ENCODE measurements around the gene ANGPTL8. TPM values are rescaled to one million over a fixed set of nuclear protein-coding genes. Genes with fewer than 3 reads are reported as not detected.

Gene ANGPTL8
- total and polyA plus RNA-seq, 2 of the 13 experiments (the other 11 are each of a cell fraction or from before 2014, with no cell fraction given), result 27.3 to 243 TPM

GRCh38 chr19:11236324-11237301 lies 2.8 kb upstream of the ANGPTL8 start (continued):
- TF ChIP-seq ZSCAN21 (CRISPR knock-in tag; IDR thresholded peaks at IDR 0.05; ENCODE audit: borderline replicate concordance) (peak; percentile 72; the same call in 1 of the 2 replicates), AKAP8 (CRISPR knock-in tag; IDR thresholded peaks at IDR 0.05) (peak; percentile 63; the same call in 1 of the 2 replicates), ZNF546 (CRISPR knock-in tag; conservative IDR thresholded peaks at IDR 0.05) (0 out of 2 replicates have a peak, but pooled peaks have one; percentile 35), ZNF296 (CRISPR knock-in tag; conservative IDR thresholded peaks at IDR 0.05) (peak; percentile 96), ZSCAN25 (CRISPR knock-in tag; IDR thresholded peaks at IDR 0.05) (peak; percentile 89), BCL3 (CRISPR knock-in tag; IDR thresholded peaks at IDR 0.05) (peak; percentile 86), EEA1 (CRISPR knock-in tag; IDR thresholded peaks at IDR 0.05; ENCODE audit: borderline replicate concordance) (no peak), SNRNP70 (IDR thresholded peaks at IDR 0.05; ENCODE audit: low read depth, low read length) (no peak), FOXP4 (CRISPR knock-in tag; IDR thresholded peaks at IDR 0.05) (peak; percentile 54; the same call in 1 of the 2 replicates), SKIL (CRISPR knock-in tag; IDR thresholded peaks at IDR 0.05; ENCODE audit: borderline replicate concordance) (peak; percentile 99), ZBTB2 (CRISPR knock-in tag; IDR thresholded peaks at IDR 0.05; ENCODE audit: low read depth) (peak; percentile 66; the same call in 1 of the 2 replicates), TAF1 (CRISPR knock-in tag; IDR thresholded peaks at IDR 0.05) (peak; percentile 27; the same call in 1 of the 2 replicates), HOXA5 (CRISPR knock-in tag; IDR thresholded peaks at IDR 0.05) (peak; percentile 52; the same call in 1 of the 2 replicates), MTF2 (CRISPR knock-in tag; IDR thresholded peaks at IDR 0.05; ENCODE audit: borderline replicate concordance) (no peak), ZNF138 (CRISPR knock-in tag; IDR thresholded peaks at IDR 0.05; ENCODE audit: low read depth) (0 out of 2 replicates have a peak, but pooled peaks have one; percentile 73), ZNF34 (CRISPR knock-in tag; IDR thresholded peaks at IDR 0.05; ENCODE audit: borderline replicate concordance) (peak; percentile 99; the same call in 1 of the 2 replicates), YEATS4 (CRISPR knock-in tag; IDR thresholded peaks at IDR 0.05; ENCODE audit: borderline replicate concordance) (peak; percentile 90), MXI1 (IDR thresholded peaks at IDR 0.05; ENCODE audit: borderline replicate concordance, low read depth, low read length) (peak; percentile 49; the same call in 1 of the 3 replicates), SAFB2 (CRISPR knock-in tag; IDR thresholded peaks at IDR 0.05; ENCODE audit: borderline replicate concordance, low read depth) (no peak)

Measured in HepG2 (cell line).